Mesenchymal stem cell (in vitro differentiated cells and primary cell): ENCODE measurements around the gene USP20.

Experiments
- DNase-seq: peaks from one replicate; pipeline ENCODE4 v3.0.0-alpha.2; 2013
- H2AFZ ChIP-seq: one replicate; pipeline ENCODE4 v1.6.1; 2013; ENCODE audit warnings: low read depth, mild to moderate bottlenecking, control low read depth, inconsistent platforms, low read length, moderate library complexity
- H2AK5ac ChIP-seq: 2 replicates; pipeline ENCODE4 v1.6.1; 2013; ENCODE audit warnings: low read length, moderate library complexity, mild to moderate bottlenecking, inconsistent platforms; ENCODE audit not compliant: severe bottlenecking
- H2BK120ac ChIP-seq: one replicate; pipeline ENCODE4 v1.6.1; 2013; ENCODE audit warnings: low read depth, mild to moderate bottlenecking, inconsistent platforms, low read length, moderate library complexity
- H2BK12ac ChIP-seq, 2 experiments: one replicate each; pipeline ENCODE4 v1.6.1; 2013; ENCODE audit warnings: inconsistent platforms in 2 of 2, low read length in 2 of 2, mild to moderate bottlenecking in 2 of 2, moderate library complexity in 2 of 2, control low read depth in 1 of 2
- H2BK15ac ChIP-seq: one replicate; pipeline ENCODE4 v1.6.1; 2013; ENCODE audit warnings: mild to moderate bottlenecking, low read depth, inconsistent platforms; ENCODE audit not compliant: poor library complexity, severe bottlenecking
- H2BK5ac ChIP-seq: 2 replicates; pipeline ENCODE4 v1.6.1; 2013; ENCODE audit warnings: low read depth, mild to moderate bottlenecking, low read length, control low read depth, inconsistent platforms; ENCODE audit not compliant: poor library complexity, severe bottlenecking
- H3K14ac ChIP-seq, 2 experiments: one replicate each; pipeline ENCODE4 v1.6.1; 2013; ENCODE audit warnings: inconsistent platforms in 2 of 2, low read length in 2 of 2, control low read depth in 1 of 2, mild to moderate bottlenecking in 1 of 2, moderate library complexity in 1 of 2
- H3K18ac ChIP-seq, 2 experiments: one replicate each; pipeline ENCODE4 v1.6.1; 2013; ENCODE audit warnings: inconsistent platforms in 2 of 2, low read length in 2 of 2, control low read depth in 1 of 2, low read depth in 1 of 2, mild to moderate bottlenecking in 1 of 2
- H3K23ac ChIP-seq, 2 experiments: one replicate each; pipeline ENCODE4 v1.6.1; 2013; ENCODE audit warnings: inconsistent platforms in 2 of 2, low read length in 2 of 2, mild to moderate bottlenecking in 2 of 2, moderate library complexity in 2 of 2, control low read depth in 1 of 2
- H3K27ac ChIP-seq: 2 replicates; pipeline ENCODE4 v1.5.1; 2013; ENCODE audit warnings: mild to moderate bottlenecking, moderate library complexity, low read length, control low read depth, inconsistent platforms; ENCODE audit not compliant: poor library complexity, severe bottlenecking
- H3K27me3 ChIP-seq, 2 experiments: 2 replicates each; pipeline versions ENCODE4 v1.6.1 to v1.7.0; 2013; ENCODE audit warnings: low read length in 2 of 2, mild to moderate bottlenecking in 2 of 2, moderate library complexity in 2 of 2, control low read depth in 1 of 2, inconsistent platforms in 1 of 2; ENCODE audit not compliant: control insufficient read depth in 1 of 2, insufficient read depth in 1 of 2
- H3K36me3 ChIP-seq, 2 experiments: 2 replicates each; pipeline versions ENCODE4 v1.6.1 to v1.7.0; 2013; ENCODE audit warnings: low read length in 2 of 2, control low read depth in 1 of 2, inconsistent platforms in 1 of 2, low read depth in 1 of 2, mild to moderate bottlenecking in 1 of 2; ENCODE audit not compliant: insufficient read depth in 2 of 2, control insufficient read depth in 1 of 2
- H3K4ac ChIP-seq, 2 experiments: one replicate each; pipeline ENCODE4 v1.6.1; 2013; ENCODE audit warnings: inconsistent platforms in 2 of 2, low read length in 2 of 2, mild to moderate bottlenecking in 2 of 2, moderate library complexity in 2 of 2, control low read depth in 1 of 2, low read depth in 1 of 2
- H3K4me1 ChIP-seq: 2 replicates; pipeline ENCODE4 v1.6.1; 2013; ENCODE audit warnings: low read depth, low read length, control low read depth; ENCODE audit not compliant: control insufficient read depth, insufficient read depth
- H3K4me2 ChIP-seq: 2 replicates; pipeline ENCODE4 v1.6.1; 2013; ENCODE audit warnings: low read length, mild to moderate bottlenecking, inconsistent platforms; ENCODE audit not compliant: poor library complexity, severe bottlenecking
- H3K4me3 ChIP-seq, 2 experiments: 2 replicates each; pipeline versions ENCODE4 v1.5.1 to v1.7.0; 2013; ENCODE audit warnings: low read length in 2 of 2, mild to moderate bottlenecking in 2 of 2, control low read depth in 1 of 2, low read depth in 1 of 2; ENCODE audit not compliant: insufficient read depth in 1 of 2
- H3K79me1 ChIP-seq: replicated peaks from 2 replicates; pipeline ENCODE4 v1.6.1; 2013; ENCODE audit warnings: mild to moderate bottlenecking, control low read depth, low read length, inconsistent platforms; ENCODE audit not compliant: poor library complexity, severe bottlenecking
- H3K9ac ChIP-seq: 2 replicates; pipeline ENCODE4 v1.7.0; 2013; ENCODE audit warnings: mild to moderate bottlenecking, low read length, moderate library complexity
- H3K9me3 ChIP-seq: 2 replicates; pipeline ENCODE4 v1.7.0; 2013; ENCODE audit warnings: mild to moderate bottlenecking, low read length; ENCODE audit not compliant: control insufficient read depth
- H4K8ac ChIP-seq: one replicate; pipeline ENCODE4 v1.6.1; 2013; ENCODE audit warnings: inconsistent platforms, mild to moderate bottlenecking, low read length, moderate library complexity
- H4K91ac ChIP-seq: one replicate; pipeline ENCODE4 v1.6.1; 2013; ENCODE audit warnings: mild to moderate bottlenecking, low read length, inconsistent platforms
- WGBS: methylation state at CpG from one replicate; pipeline ENCODE4 v1.1.7; 2013; ENCODE audit warnings: mixed read lengths; 5-methylcytosine and 5-hydroxymethylcytosine counted together

The USP20 gene

DNA sequence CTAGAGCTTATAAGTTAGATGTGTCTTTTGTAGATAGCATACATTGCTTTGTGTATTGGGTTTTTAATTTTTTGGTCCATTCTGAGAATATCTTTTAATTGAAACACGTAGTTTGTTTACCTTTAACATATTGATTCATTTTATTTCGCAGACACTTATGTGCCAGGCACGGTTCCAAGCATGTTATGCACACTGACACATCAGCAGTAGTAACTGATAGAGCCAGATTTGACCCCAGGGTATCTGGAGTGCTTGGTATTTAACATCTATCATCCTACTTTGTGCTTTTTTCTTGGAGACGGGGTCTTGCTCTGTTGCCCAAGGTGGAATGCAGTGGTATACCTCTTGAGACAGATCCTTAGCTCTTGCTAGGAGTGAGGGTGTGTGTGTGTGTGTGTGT is 71.9 kb downstream of the USP20 start:
- Histone ChIP-seq H3K27me3 (no peaks in the 10 kb centered on the region), H2AK5ac (no peak overlapping the region), H2BK5ac (no peak overlapping the region), H3K27ac (no peak overlapping the region), H3K4me3 (no peak overlapping the region), H2AFZ (no peak overlapping the region), H3K4me1 (peaks cover 5% of the 10 kb centered on the region), H2BK12ac (no peak overlapping the region), H3K36me3 (peaks cover 0 to 43% of the 10 kb centered on the region in 2 experiments), H4K91ac (no peak overlapping the region), H3K9ac (no peak overlapping the region), H3K18ac (no peak overlapping the region), H3K79me1 (no peaks in the 10 kb centered on the region), H2BK120ac (no peak overlapping the region), H3K9me3 (no peaks in the 10 kb centered on the region), H3K23ac (no peak overlapping the region), H3K4ac (no peak overlapping the region), H4K8ac (no peak overlapping the region), H2BK15ac (no peak overlapping the region), H3K4me2 (no peak overlapping the region), H3K14ac (no peak overlapping the region)
- WGBS: 97% methylated on average over 3 of the region's 4 CpGs
- DNase-seq: no peak

DNA sequence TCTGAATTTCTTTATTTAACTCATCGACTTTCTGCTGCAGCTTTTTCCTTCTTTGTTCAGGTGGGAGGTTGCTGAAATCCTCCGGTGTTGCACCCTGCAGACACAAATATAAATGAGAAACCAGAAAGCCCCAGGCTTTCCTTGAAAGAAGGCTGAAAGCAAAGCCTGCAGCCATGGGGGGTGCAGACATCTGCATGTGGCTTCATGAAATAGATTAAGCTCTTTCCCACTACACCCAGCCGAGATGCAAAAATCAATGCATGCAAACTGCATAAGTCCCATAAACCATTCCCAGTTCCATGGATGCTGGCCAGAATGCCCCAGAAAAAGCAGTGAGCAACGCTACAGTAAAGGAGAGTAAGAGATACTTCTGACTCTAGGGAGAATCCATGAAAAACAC is 73.6 kb downstream of the USP20 start:
- no peak overlapping the region for H2BK120ac ChIP-seq
- no peak overlapping the region for H2BK12ac ChIP-seq
- H2AFZ ChIP-seq: no peak overlapping the region
- H3K79me1 ChIP-seq: no peaks in the 10 kb centered on the region
- no peak for DNase-seq
- peaks cover 5% of the 10 kb centered on the region for H3K4me1 ChIP-seq
- H3K27ac ChIP-seq: no peak overlapping the region
- H3K4me3 ChIP-seq: no peak overlapping the region
- H3K4ac ChIP-seq: no peak overlapping the region
- peaks cover 0 to 34% of the 10 kb centered on the region in 2 experiments for H3K36me3 ChIP-seq
- no peak overlapping the region for H2BK15ac ChIP-seq
- H4K91ac ChIP-seq: no peak overlapping the region
- H3K4me2 ChIP-seq: no peak overlapping the region
- no peak overlapping the region for H4K8ac ChIP-seq
- H3K9ac ChIP-seq: no peak overlapping the region
- WGBS: 98% methylated on average over 4 of the region's 4 CpGs
- H2BK5ac ChIP-seq: no peak overlapping the region
- no peak overlapping the region for H3K14ac ChIP-seq
- H2AK5ac ChIP-seq: no peak overlapping the region
- H3K9me3 ChIP-seq: no peaks in the 10 kb centered on the region
- H3K23ac ChIP-seq: no peak overlapping the region
- no peak overlapping the region for H3K18ac ChIP-seq
- no peaks in the 10 kb centered on the region for H3K27me3 ChIP-seq

DNA sequence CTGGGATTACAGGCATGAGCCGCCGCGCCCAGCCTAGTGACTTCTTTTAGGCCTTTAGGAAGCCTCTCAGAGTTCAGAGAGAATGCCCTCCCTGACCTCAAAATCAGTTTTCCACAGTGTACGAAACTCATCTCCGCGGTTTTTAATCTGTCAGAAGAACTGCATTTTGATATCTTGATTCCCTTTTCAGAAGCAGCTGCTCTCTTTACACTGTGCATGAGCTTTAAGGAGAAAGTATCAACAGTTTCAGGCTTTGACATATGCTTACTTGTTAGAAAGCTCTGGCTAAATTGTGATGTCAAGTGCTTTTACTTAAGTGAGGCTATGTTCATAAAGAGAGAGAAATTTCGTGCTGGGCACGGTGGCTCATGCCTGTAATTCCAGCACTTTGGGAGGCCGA is 74.6 kb downstream of the USP20 start:
- Histone ChIP-seq H3K4me2 (no peak overlapping the region), H3K14ac (no peak overlapping the region), H4K8ac (no peak overlapping the region), H2BK15ac (no peak overlapping the region), H2BK5ac (no peak overlapping the region), H3K27me3 (no peaks in the 10 kb centered on the region), H3K18ac (no peak overlapping the region), H3K4ac (no peak overlapping the region), H2AK5ac (peak overlapping the region; percentile 49), H3K79me1 (no peaks in the 10 kb centered on the region), H3K4me1 (peaks cover 5% of the 10 kb centered on the region), H2BK120ac (no peak overlapping the region), H2BK12ac (no peak overlapping the region), H3K9ac (no peak overlapping the region), H3K23ac (no peak overlapping the region), H4K91ac (no peak overlapping the region), H2AFZ (no peak overlapping the region), H3K27ac (no peak overlapping the region), H3K36me3 (peaks cover 0 to 26% of the 10 kb centered on the region in 2 experiments), H3K9me3 (no peaks in the 10 kb centered on the region), H3K4me3 (no peak overlapping the region)
- WGBS: 90% methylated on average over 9 of the region's 9 CpGs
- DNase-seq: no peak

DNA sequence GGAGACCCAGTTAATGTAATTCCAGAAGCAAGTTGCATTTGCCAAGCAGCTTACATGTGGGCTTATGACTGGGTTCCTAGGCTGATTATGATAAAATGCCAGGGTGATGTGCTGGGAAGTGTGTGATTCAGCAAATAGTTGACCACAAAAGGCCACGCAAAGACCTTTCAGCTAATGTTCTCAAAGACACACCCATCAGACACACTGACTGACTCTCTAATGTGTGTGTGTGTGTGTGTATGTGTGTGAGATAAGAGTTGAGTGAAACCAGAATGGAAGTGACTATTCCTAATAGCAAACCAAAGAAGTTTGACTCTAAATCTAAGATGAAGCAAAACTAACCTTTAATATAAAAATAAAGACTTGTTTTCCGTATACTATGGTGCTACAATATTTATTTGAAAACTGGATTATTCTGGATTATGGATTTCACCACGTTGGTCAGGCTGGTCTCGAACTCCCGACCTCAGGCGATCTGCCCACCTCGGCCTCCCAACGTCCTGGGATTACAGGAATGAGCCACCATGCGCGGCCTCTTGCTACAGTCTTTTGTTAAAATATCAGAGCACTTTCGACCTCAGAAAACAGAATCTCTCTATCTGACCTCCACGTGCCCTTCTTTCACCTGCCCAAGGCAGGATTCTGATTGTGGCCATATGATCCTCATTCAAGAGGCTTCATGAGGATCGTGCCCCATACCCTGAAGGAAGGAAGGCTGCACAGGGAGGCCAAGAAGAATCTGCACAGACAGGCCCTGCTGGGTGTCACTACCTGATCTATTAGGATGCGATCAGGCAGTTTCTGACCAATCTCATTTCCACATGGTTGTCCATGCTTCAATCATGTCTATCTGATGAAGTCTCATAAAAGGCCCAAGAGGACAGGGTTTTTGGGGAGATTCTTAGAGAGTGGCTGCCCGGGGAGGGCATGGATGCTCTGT is 75.6 kb downstream of the USP20 start:
- Histone ChIP-seq H2AFZ (no peak overlapping the region), H2BK12ac (peak overlapping the region; percentile 52 to 94), H2BK15ac (no peak overlapping the region), H3K27me3 (no peaks in the 10 kb centered on the region), H2BK120ac (no peak overlapping the region), H2AK5ac (peak overlapping the region; percentile 84), H3K23ac (no peak overlapping the region), H3K27ac (no peak overlapping the region), H3K4me2 (no peak overlapping the region), H3K4me3 (no peak overlapping the region), H3K9ac (no peak overlapping the region), H3K14ac (no peak overlapping the region), H3K4ac (no peak overlapping the region), H4K91ac (peak overlapping the region; percentile 57), H3K18ac (peak overlapping the region in 1 of 2 experiments; percentile 46), H4K8ac (no peak overlapping the region), H3K36me3 (peaks cover 0 to 22% of the 10 kb centered on the region in 2 experiments), H3K4me1 (peaks cover 5% of the 10 kb centered on the region), H3K9me3 (no peaks in the 10 kb centered on the region), H2BK5ac (no peak overlapping the region), H3K79me1 (no peaks in the 10 kb centered on the region)
- peak; percentile 99 for DNase-seq
- 92% methylated on average over 11 of the region's 15 CpGs for WGBS
